ENCODE results near the gene SPAAR.

The SPAAR gene

GRCh38 chr9:35951736-35952135, 42.4 kb downstream of the SPAAR start:
- DNase-seq, result no peak

DNA sequence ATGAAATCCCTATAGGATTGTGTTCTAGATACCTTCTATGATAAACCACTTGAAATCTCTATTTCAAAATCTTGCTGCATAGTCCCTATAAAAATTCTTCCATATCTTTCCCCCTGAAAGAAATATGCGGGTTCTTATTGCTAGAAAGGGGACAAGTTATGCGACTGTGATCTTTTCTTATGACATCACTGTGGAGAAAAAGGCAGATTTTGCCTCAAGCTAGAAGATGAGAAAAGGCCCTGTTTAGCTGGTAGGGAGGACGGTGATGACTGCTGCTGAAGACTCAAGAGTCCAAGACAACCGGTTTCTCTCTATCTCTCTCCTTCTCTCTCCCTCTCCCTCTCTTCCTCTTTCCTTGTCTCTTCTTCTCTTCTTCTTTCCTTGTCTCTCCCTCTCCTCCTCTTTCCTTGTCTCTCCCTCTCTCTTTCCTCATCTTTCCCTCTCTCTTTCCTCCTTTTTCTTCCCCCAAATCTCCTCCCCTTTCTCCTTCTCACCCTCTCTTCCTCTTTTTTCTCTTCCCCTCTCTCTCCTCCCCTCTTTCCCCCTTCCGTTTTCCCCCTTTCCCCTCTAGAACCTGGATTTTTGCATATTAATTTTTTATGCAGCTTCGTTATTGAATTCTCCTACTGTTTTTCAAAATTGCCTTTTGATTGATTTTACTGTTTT, 43.4 kb downstream of the SPAAR start:
- no peak for DNase-seq

GRCh38 chr9:35954942-35955546, 45.8 kb downstream of the SPAAR start:
- no peak for DNase-seq

DNA sequence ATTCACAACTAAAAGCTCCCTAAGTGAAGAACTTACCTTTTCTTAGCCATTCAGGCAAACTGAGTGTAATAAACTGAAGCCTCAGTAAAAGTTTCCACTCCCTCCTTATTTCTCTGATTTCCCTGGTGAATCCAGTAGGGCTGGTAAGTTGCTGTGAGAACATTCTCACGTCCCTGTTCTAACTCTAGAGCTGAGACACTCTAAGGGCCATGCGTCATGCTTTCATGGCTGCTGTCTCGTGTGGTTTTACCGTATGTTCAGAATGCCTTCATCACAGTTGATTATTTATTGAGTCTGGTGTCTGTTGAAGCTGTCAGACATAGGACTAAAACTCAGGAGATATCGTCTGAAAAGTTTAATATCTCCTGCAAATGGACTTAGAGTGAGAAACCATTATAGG, 47.4 kb downstream of the SPAAR start:
- no peak for DNase-seq

DNA sequence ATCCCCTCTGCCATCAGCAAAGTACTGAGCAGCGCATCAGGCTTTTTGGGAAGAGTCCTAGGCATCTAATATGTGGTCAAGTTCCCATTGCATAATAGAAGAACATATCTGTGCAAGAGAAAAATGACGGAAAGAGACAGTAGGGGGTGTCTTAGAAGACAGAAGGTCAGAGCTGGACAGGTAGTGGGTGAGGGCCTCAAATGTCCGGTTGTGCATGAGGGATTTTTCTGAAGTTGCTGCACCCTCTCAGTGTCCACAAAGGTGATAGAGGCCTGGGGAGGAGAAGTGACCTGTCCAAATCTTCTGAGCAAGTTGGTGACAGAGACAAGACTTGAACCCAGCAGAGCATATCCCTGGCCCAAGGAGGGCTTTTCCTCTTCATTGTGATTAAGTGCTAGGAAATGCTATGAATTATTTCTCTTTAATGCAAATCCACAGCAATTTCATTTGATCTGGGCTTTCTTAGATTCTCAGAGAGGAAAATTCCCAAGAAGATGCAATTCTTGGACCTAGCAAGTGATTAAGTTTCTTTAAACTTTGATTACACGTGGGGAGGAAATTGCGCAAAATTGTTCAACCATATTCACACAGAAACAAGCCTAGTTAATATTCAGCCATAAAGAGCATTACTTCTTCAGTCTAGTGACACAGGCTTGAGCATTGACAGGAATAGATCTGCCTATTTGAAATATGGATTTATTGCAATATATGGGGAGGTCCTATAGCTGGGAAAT, 49.0 kb downstream of the SPAAR start, which contains the start of gene OR2S2:
Gene OR2S2 (minus strand): TSS at position 51 of the 734 bp plus-strand sequence. CDS start 56 bp downstream, outside the sequence.
- DNase-seq, result no peak

DNA sequence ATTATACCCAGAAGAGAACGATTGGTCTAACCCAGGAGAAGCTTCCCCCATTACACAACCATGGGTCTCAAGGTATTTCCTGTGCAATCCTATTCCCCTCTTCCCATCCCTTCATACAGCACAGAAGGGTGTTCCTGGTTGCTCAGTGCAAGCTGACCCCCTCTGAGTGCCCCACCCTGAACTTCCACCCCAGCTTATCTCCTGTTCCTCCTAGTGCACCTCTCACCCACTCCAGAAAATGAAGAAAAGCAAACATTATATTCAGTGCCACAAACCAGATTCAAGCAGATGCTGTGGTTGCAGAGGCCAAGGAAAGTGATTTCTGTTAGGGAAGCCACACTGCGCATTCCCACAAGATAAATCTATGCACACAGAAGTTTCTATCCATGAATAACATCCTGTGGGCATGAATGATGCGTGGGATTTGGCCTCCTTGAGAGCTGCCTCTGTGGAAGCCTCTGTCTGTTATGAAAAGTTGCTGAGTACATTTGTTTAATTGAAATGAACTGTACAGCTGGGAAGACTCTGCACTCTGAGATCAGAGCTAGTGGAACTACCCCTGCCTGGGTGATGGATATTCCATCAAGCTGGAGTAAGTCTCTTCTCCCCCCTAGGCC, 50.9 kb downstream of the SPAAR start:
- no peak for DNase-seq
